HCT116 (cell line): ENCODE data around the gene TBXAS1. TPM values are rescaled to one million over a fixed set of nuclear protein-coding genes. Genes with fewer than 3 reads are reported as not detected.

ENCODE experiments used
- ATAC-seq: fragments of 200-7000 bp; cut with Tn5 transposase; 2 replicates; pipeline ENCODE4 v1.9.1; 2020; ENCODE audit warnings: mild to moderate bottlenecking, moderate library complexity
- BruUV-seq: library from RNA; stranded (reverse); fragments of 400-500 nt; replicated peaks from 2 replicates; lab custom pipeline; 2021; lab: Mats Ljungman, UMichigan
- CTCF ChIA-PET: fragments of 300-600 bp; sonication (Branson Sonifier 250); formaldehyde crosslinking; loops from one replicate; lab custom pipeline; 2021; ENCODE audit warnings: antibody characterized with exemption; lab: Charles Lee
- POLR2A ChIA-PET: fragments of 300-600, 350-600 bp; sonication (Branson Sonifier 250); formaldehyde crosslinking; loops from one replicate; lab custom pipeline; 2021; ENCODE audit warnings: antibody characterized with exemption; lab: Charles Lee
- RAD21 ChIA-PET, 2 experiments: fragments of 300-600 bp; sonication (Branson Sonifier 250); formaldehyde crosslinking; loops; one replicate each; lab custom pipeline; 2023; ENCODE audit warnings: low total read pairs in 2 of 2; ENCODE audit not compliant: uncharacterized antibody in 2 of 2, unreplicated experiment in 2 of 2, low non-redundant PET in 1 of 2; lab: Charles Lee
- DNase-seq: peaks from one replicate; pipeline ENCODE4 v3.0.0-alpha.2; 2010; ENCODE audit warnings: low read depth, low spot score
- H2AFZ ChIP-seq: fragments of 200-600 bp; shearing (Covaris generic), sonication (generic); 2 replicates; pipeline ENCODE4 v1.6.1; 2017; ENCODE audit warnings: low read depth, mixed run types, mixed read lengths, antibody characterized with exemption, low read length; ENCODE audit not compliant: poor library complexity, severe bottlenecking
- H3K27ac ChIP-seq: 2 replicates; pipeline ENCODE4 v1.5.1; 2012; ENCODE audit warnings: low read depth, low read length
- H3K27me3 ChIP-seq: fragments of 200-600 bp; sonication (generic); 2 replicates; pipeline ENCODE4 v1.6.1; 2016; ENCODE audit warnings: mixed run types, low read length, mixed read lengths; ENCODE audit not compliant: insufficient read depth
- H3K36me3 ChIP-seq, 2 experiments: fragments of 200-500 bp in 1 of 2; fragments of 200-600 bp in 1 of 2; sonication (Bioruptor generic) in 1 of 2; sonication (generic) in 1 of 2; 2 replicates each; pipeline versions ENCODE4 v1.5.1 to v1.6.1; 2014 to 2016; ENCODE audit warnings: low read length in 2 of 2, inconsistent platforms in 1 of 2, mixed read lengths in 1 of 2, mixed run types in 1 of 2; ENCODE audit not compliant: insufficient read depth in 2 of 2, control insufficient read depth in 1 of 2
- H3K4me1 ChIP-seq, 2 experiments: fragments of 200-600 bp in 1 of 2; sonication (generic) in 1 of 2; 2 replicates each; pipeline versions ENCODE4 v1.5.1 to v1.6.1; 2012 to 2017; ENCODE audit warnings: low read length in 2 of 2, inconsistent platforms in 1 of 2, mild to moderate bottlenecking in 1 of 2, mixed read lengths in 1 of 2, mixed run types in 1 of 2, moderate library complexity in 1 of 2; ENCODE audit not compliant: insufficient read depth in 2 of 2, control insufficient read depth in 1 of 2
- H3K4me2 ChIP-seq: fragments of 200-600 bp; sonication (generic); 2 replicates; pipeline ENCODE4 v1.6.1; 2017; ENCODE audit warnings: mixed run types, low read length, mixed read lengths
- H3K4me3 ChIP-seq, 2 experiments: fragments of 200-600 bp in 1 of 2; sonication (generic) in 1 of 2; replicated peaks in 1 of 2; 2 replicates each; pipeline ENCODE4 v1.5.1; 2011 to 2016; ENCODE audit warnings: low read length in 2 of 2, control low read depth in 1 of 2, low read depth in 1 of 2, mild to moderate bottlenecking in 1 of 2, mixed read lengths in 1 of 2, mixed run types in 1 of 2
- H3K79me2 ChIP-seq: fragments of 200-600 bp; sonication (generic); 2 replicates; pipeline ENCODE4 v1.6.1; 2017; ENCODE audit warnings: mild to moderate bottlenecking, mixed run types, low read length, moderate library complexity, mixed read lengths; ENCODE audit not compliant: insufficient read depth
- H3K9ac ChIP-seq: fragments of 200-600 bp; sonication (generic); 2 replicates; pipeline ENCODE4 v1.6.1; 2016; ENCODE audit warnings: low read length, mixed read lengths
- H3K9me2 ChIP-seq: fragments of 200-600 bp; sonication (generic), shearing (Covaris generic); 2 replicates; pipeline ENCODE4 v1.6.1; 2017; ENCODE audit warnings: mixed run types, mild to moderate bottlenecking, moderate library complexity; ENCODE audit not compliant: insufficient read depth
- H3K9me3 ChIP-seq, 2 experiments: fragments of 200-500 bp in 1 of 2; fragments of 200-600 bp in 1 of 2; sonication (Bioruptor generic) in 1 of 2; sonication (generic) in 1 of 2; 2 replicates each; pipeline ENCODE4 v1.6.1; 2014 to 2017; ENCODE audit warnings: low read length in 2 of 2, mixed read lengths in 2 of 2, inconsistent platforms in 1 of 2, low read depth in 1 of 2, mild to moderate bottlenecking in 1 of 2, mixed run types in 1 of 2, moderate library complexity in 1 of 2; ENCODE audit not compliant: control insufficient read depth in 1 of 2, insufficient read depth in 1 of 2
- H4K20me1 ChIP-seq: fragments of 200-600 bp; sonication (generic), shearing (Covaris generic); 2 replicates; pipeline ENCODE4 v1.6.1; 2017; ENCODE audit warnings: mixed run types, mild to moderate bottlenecking, moderate library complexity; ENCODE audit not compliant: insufficient read depth
- CBX3 ChIP-seq: IDR thresholded peaks from 2 replicates; pipeline ENCODE4 v1.6.1; 2012; ENCODE audit warnings: low read depth
- EGR1 ChIP-seq: IDR thresholded peaks from 2 replicates; pipeline ENCODE4 v1.6.1; 2012; ENCODE audit warnings: low read depth
- EZH2 ChIP-seq: fragments of 200-600 bp; sonication (generic); IDR thresholded peaks from 2 replicates; pipeline ENCODE4 v1.6.1; 2017; ENCODE audit warnings: antibody characterized with exemption, mixed run types
- JUND ChIP-seq: IDR thresholded peaks from 2 replicates; pipeline ENCODE4 v1.6.1; 2012
- POLR2A ChIP-seq: IDR thresholded peaks from 2 replicates; pipeline ENCODE4 v1.7.0; 2011; ENCODE audit warnings: borderline replicate concordance; ENCODE audit not compliant: insufficient read depth, insufficient read length; ENCODE audit errors: extremely low read depth
- RAD21 ChIP-seq: IDR thresholded peaks from 2 replicates; pipeline ENCODE4 v1.6.1; 2012; ENCODE audit warnings: low read depth, mild to moderate bottlenecking
- SIN3A ChIP-seq: IDR thresholded peaks from 2 replicates; pipeline ENCODE4 v1.6.1; 2012; ENCODE audit warnings: low read depth
- SP1 ChIP-seq: IDR thresholded peaks from 2 replicates; pipeline ENCODE4 v1.6.1; 2012; ENCODE audit warnings: low read depth
- SRF ChIP-seq: IDR thresholded peaks from 2 replicates; pipeline ENCODE4 v1.6.1; 2012; ENCODE audit warnings: low read depth
- YY1 ChIP-seq: IDR thresholded peaks from 2 replicates; pipeline ENCODE4 v1.6.1; 2011; ENCODE audit warnings: low read length, low read depth, moderate library complexity, mild to moderate bottlenecking; ENCODE audit not compliant: insufficient replicate concordance; ENCODE audit errors: extremely low read depth
- ZFX ChIP-seq: fragments of 450-650 bp; IDR thresholded peaks from 2 replicates; pipeline ENCODE4 v1.6.1; 2017
- ZNF274 ChIP-seq: fragments of 200-500 bp; sonication (Bioruptor generic); IDR thresholded peaks from 2 replicates; pipeline ENCODE4 v1.6.1; 2014; ENCODE audit warnings: mild to moderate bottlenecking, low read depth, low read length, inconsistent platforms
- intact Hi-C: fragments of 100-400 bp; cut with micrococcal nuclease; formaldehyde crosslinking; loops from 2 replicates; pipeline ENCODE4 v1.10.0; 2022
- total RNA-seq: library from RNA; stranded (reverse); gene quantifications from one replicate; pipeline ENCODE4 v1.2.1, GENCODE V29; 2021; ENCODE audit not compliant: unreplicated experiment
- TF ChIP-seq, protein P1 (sequence below): IDR thresholded peaks from 2 replicates; pipeline ENCODE4 v1.6.1; 2012
- TF ChIP-seq, protein P2 (sequence below): IDR thresholded peaks from 2 replicates; pipeline ENCODE4 v1.6.1; 2012; ENCODE audit warnings: low read depth
- TF ChIP-seq, protein P3 (sequence below), 3 experiments: fragments of 200-600 bp in 1 of 3; sonication (generic) in 1 of 3; IDR thresholded peaks in 2 of 3; conservative IDR thresholded peaks in 1 of 3; 2 replicates each; pipeline ENCODE4 v1.5.1; 2012 to 2017; ENCODE audit warnings: low read depth in 2 of 3, low read length in 2 of 3, antibody characterized with exemption in 1 of 3, borderline replicate concordance in 1 of 3, control low read depth in 1 of 3, mild to moderate bottlenecking in 1 of 3, mixed read lengths in 1 of 3, mixed run types in 1 of 3, moderate library complexity in 1 of 3; ENCODE audit not compliant: insufficient read depth in 1 of 3

Gene TBXAS1
- total RNA-seq, 1 experiment from 2014 or later, result 1.4 TPM

DNA sequence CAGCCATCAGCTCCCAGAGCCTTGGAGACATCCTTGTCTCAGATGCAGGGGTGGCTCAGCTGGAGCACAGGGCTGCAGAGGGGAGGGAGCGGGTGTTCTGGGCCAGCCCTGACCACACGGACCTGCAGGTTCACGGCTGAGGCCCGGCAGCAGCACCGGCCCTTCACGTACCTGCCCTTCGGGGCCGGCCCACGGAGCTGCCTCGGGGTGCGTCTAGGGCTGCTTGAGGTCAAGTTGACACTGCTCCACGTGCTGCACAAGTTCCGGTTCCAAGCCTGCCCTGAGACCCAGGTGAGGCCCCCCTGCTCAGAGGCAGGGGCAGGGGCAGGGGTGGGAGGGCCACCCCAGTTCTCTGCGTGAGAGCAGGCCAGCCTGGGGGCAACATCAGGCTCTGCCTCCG, 188.5 kb downstream of the TBXAS1 start:
- no peak for ATAC-seq
- no peak for DNase-seq
- no peak overlapping the region for H3K9ac ChIP-seq
- no peaks in the 10 kb centered on the region for H3K9me2 ChIP-seq
- no TSS peak for BruUV-seq
- no peaks in the 10 kb centered on the region for H3K79me2 ChIP-seq
- RAD21 ChIA-PET, result interaction anchor here in 1 of 2 experiments (1.3 kb wide), 1 partner anchor 518 kb away, joined by 3 read pairs; no protein-coding TSS in a partner anchor
- intact Hi-C loops, result no loop called here
- H3K27me3 ChIP-seq, result no peaks in the 10 kb centered on the region
- H3K9me3 ChIP-seq, result no peaks in the 10 kb centered on the region
- H2AFZ ChIP-seq, result no peak overlapping the region
- no peaks in the 10 kb centered on the region for H3K36me3 ChIP-seq
- CTCF ChIA-PET, result interaction anchor here (1.2 kb wide), 1 partner anchor 583 kb away, joined by 4 read pairs; no protein-coding TSS in a partner anchor
- H3K4me1 ChIP-seq, result no peaks in the 10 kb centered on the region
- no peak overlapping the region for H3K27ac ChIP-seq
- H3K4me2 ChIP-seq, result no peak overlapping the region
- POLR2A ChIA-PET, result no interaction called here
- no peaks in the 10 kb centered on the region for H4K20me1 ChIP-seq
- TF ChIP-seq POLR2A (no peak), SP1 (no peak), CBX3 (no peak), EZH2 (no peak), EGR1 (no peak), ZNF274 (no peak), SRF (no peak), RAD21 (no peak), YY1 (no peak), JUND (no peak), SIN3A (no peak), ZFX (no peak)
- TF ChIP-seq, protein P1, sequence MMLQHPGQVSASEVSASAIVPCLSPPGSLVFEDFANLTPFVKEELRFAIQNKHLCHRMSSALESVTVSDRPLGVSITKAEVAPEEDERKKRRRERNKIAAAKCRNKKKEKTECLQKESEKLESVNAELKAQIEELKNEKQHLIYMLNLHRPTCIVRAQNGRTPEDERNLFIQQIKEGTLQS, result no peak
- TF ChIP-seq, protein P2, sequence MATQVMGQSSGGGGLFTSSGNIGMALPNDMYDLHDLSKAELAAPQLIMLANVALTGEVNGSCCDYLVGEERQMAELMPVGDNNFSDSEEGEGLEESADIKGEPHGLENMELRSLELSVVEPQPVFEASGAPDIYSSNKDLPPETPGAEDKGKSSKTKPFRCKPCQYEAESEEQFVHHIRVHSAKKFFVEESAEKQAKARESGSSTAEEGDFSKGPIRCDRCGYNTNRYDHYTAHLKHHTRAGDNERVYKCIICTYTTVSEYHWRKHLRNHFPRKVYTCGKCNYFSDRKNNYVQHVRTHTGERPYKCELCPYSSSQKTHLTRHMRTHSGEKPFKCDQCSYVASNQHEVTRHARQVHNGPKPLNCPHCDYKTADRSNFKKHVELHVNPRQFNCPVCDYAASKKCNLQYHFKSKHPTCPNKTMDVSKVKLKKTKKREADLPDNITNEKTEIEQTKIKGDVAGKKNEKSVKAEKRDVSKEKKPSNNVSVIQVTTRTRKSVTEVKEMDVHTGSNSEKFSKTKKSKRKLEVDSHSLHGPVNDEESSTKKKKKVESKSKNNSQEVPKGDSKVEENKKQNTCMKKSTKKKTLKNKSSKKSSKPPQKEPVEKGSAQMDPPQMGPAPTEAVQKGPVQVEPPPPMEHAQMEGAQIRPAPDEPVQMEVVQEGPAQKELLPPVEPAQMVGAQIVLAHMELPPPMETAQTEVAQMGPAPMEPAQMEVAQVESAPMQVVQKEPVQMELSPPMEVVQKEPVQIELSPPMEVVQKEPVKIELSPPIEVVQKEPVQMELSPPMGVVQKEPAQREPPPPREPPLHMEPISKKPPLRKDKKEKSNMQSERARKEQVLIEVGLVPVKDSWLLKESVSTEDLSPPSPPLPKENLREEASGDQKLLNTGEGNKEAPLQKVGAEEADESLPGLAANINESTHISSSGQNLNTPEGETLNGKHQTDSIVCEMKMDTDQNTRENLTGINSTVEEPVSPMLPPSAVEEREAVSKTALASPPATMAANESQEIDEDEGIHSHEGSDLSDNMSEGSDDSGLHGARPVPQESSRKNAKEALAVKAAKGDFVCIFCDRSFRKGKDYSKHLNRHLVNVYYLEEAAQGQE, result no peak
- TF ChIP-seq, protein P3, sequence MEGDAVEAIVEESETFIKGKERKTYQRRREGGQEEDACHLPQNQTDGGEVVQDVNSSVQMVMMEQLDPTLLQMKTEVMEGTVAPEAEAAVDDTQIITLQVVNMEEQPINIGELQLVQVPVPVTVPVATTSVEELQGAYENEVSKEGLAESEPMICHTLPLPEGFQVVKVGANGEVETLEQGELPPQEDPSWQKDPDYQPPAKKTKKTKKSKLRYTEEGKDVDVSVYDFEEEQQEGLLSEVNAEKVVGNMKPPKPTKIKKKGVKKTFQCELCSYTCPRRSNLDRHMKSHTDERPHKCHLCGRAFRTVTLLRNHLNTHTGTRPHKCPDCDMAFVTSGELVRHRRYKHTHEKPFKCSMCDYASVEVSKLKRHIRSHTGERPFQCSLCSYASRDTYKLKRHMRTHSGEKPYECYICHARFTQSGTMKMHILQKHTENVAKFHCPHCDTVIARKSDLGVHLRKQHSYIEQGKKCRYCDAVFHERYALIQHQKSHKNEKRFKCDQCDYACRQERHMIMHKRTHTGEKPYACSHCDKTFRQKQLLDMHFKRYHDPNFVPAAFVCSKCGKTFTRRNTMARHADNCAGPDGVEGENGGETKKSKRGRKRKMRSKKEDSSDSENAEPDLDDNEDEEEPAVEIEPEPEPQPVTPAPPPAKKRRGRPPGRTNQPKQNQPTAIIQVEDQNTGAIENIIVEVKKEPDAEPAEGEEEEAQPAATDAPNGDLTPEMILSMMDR (IDR thresholded peaks at IDR 0.05 in 2 of 3, conservative IDR thresholded peaks at IDR 0.05 in 1 of 3; ENCODE audit: borderline replicate concordance in 1 of 3, insufficient read depth in 1 of 3, low read depth in 2 of 3, low read length in 2 of 3), result no peak
- no peak overlapping the region for H3K4me3 ChIP-seq
